DND-41 (cell line): ENCODE measurements around the gene NETO2.

Source experiments
- ATAC-seq: fragments of 200-7000 bp; cut with Tn5 transposase; 3 replicates; pipeline ENCODE4 v1.9.1; 2021; ENCODE audit warnings: low read depth; ENCODE audit not compliant: insufficient read depth
- DNase-seq: peaks from one replicate; pipeline ENCODE4 v3.0.0-alpha.2; 2020
- H2AFZ ChIP-seq: 2 replicates; pipeline ENCODE4 v1.6.0; 2012; ENCODE audit warnings: low read depth, low read length
- H3K27ac ChIP-seq: 2 replicates; pipeline ENCODE4 v1.5.1; 2012; ENCODE audit warnings: low read length, inconsistent platforms
- H3K27me3 ChIP-seq: fragments of 200-600 bp; sonication (generic); 2 replicates; pipeline ENCODE4 v1.6.0; 2012; ENCODE audit warnings: low read length, mild to moderate bottlenecking, inconsistent platforms; ENCODE audit not compliant: insufficient read depth, poor library complexity
- H3K36me3 ChIP-seq: 2 replicates; pipeline ENCODE4 v1.5.1; 2012; ENCODE audit warnings: low read length, inconsistent platforms; ENCODE audit not compliant: insufficient read depth
- H3K4me1 ChIP-seq: 2 replicates; pipeline ENCODE4 v1.5.1; 2012; ENCODE audit warnings: mild to moderate bottlenecking, low read length; ENCODE audit not compliant: insufficient read depth
- H3K4me2 ChIP-seq: 2 replicates; pipeline ENCODE4 v1.6.0; 2012; ENCODE audit warnings: mild to moderate bottlenecking, moderate library complexity, low read length, inconsistent platforms; ENCODE audit not compliant: insufficient read depth
- H3K4me3 ChIP-seq, 2 experiments: fragments of 200-600 bp in 1 of 2; shearing (Covaris generic) in 1 of 2; 2 replicates each; pipeline ENCODE4 v1.5.1; 2012 to 2016; ENCODE audit warnings: inconsistent platforms in 2 of 2, low read length in 2 of 2, mild to moderate bottlenecking in 2 of 2, low read depth in 1 of 2, moderate library complexity in 1 of 2
- H3K79me2 ChIP-seq: 2 replicates; pipeline ENCODE4 v1.6.0; 2012; ENCODE audit warnings: low read length, inconsistent platforms; ENCODE audit not compliant: insufficient read depth
- H3K9ac ChIP-seq: 2 replicates; pipeline ENCODE4 v1.6.0; 2012; ENCODE audit warnings: low read depth, mild to moderate bottlenecking, inconsistent platforms, low read length, moderate library complexity
- H3K9me3 ChIP-seq: 2 replicates; pipeline ENCODE4 v1.5.1; 2012; ENCODE audit warnings: low read length, moderate library complexity, mild to moderate bottlenecking, inconsistent platforms; ENCODE audit not compliant: insufficient read depth, severe bottlenecking
- H4K20me1 ChIP-seq: 2 replicates; pipeline ENCODE4 v1.6.0; 2012; ENCODE audit warnings: low read length; ENCODE audit not compliant: insufficient read depth
- EZH2 ChIP-seq: IDR thresholded peaks from 3 replicates; pipeline ENCODE4 v1.6.1; 2012; ENCODE audit warnings: borderline replicate concordance, low read depth, mild to moderate bottlenecking, moderate library complexity, low read length, inconsistent platforms; ENCODE audit not compliant: severe bottlenecking

NETO2 gene

GRCh38 chr16:47028767-47029377 lies 114.9 kb downstream of the NETO2 start:
- no peak overlapping the region for H2AFZ ChIP-seq
- no peak overlapping the region for H3K4me2 ChIP-seq
- H3K27me3 ChIP-seq = no peaks in the 10 kb centered on the region
- no peaks in the 10 kb centered on the region for H4K20me1 ChIP-seq
- no peaks in the 10 kb centered on the region for H3K9me3 ChIP-seq
- H3K27ac ChIP-seq = no peak overlapping the region
- no peaks in the 10 kb centered on the region for H3K36me3 ChIP-seq
- H3K9ac ChIP-seq = no peak overlapping the region
- no peaks in the 10 kb centered on the region for H3K4me1 ChIP-seq
- DNase-seq (no peak), ATAC-seq (no peak)
- no peak for TF ChIP-seq EZH2
- no peak overlapping the region for H3K4me3 ChIP-seq
- no peaks in the 10 kb centered on the region for H3K79me2 ChIP-seq
